ENCODE measurements around the gene TBCD.
A peak's percentile ranks its signal among the peaks of the same experiment; 100 is the strongest.
"Not testable (repeated sequence)": the region's sequence is repeated elsewhere in the genome, so short reads cannot be mapped to it uniquely, and the experiment has no call there.

TBCD gene

DNA sequence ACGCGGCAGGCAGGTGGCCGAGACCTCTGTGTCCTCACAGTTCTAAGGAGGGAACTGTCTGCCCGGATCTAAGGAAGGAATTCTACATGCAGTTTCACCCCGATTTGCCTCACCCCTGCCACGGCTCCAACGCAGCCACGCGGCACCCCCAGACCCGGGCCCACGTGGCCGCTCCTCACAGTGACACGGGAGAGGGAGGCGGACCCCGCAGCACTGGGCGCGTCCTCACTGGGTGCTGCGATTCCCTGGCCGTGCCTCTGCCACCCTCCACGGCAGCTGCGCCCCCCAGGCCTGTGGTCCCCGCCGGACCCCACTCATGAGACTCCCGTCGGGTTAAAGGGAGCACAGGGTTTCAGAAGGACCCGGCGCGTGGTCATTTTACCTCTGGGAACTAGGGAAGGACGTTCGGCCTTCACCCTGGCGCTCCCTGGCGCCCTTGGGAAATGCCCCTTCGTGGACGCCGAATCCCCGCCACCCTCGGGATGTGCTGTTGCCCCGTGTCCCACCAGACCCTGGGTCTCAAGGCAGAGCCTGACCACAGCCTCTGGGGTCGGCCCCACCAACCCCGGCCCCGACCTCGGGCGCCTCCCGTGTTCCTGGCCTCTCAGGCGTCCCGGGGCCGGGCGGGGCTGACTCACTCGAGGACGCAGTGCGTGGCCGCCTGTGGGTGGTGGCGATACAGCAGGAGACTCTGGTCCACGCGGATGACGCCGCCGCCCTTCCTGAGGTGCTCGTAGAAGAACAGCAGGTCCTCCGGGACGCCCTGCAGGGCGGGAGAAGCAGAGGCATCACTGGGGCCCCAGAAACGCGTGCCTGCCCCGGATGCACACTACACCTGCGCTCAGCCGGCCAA, 208.8 kb downstream of the TBCD start:
- Histone ChIP-seq H3K27ac (ENCODE audit: low read depth, low read length) (no peak overlapping the region), H3K36me3 (ENCODE audit: insufficient read depth, low read length) (peaks cover 6% of the 10 kb centered on the region), H3K4me3 (ENCODE audit: low read length) (no peak overlapping the region), H3K27me3 (ENCODE audit: insufficient read depth, low read length) (no peaks in the 10 kb centered on the region), H3K4me1 (ENCODE audit: insufficient read depth, low read length) (0 out of 2 replicates have a peak, but pooled peaks cover 3% of the 10 kb centered on the region), H3K9me3 (ENCODE audit: insufficient read depth, low read depth, low read length) (peaks cover 3% of the 10 kb centered on the region), H3K9ac (ENCODE audit: low read depth, low read length) (no peak overlapping the region)
- WGBS = 97% methylated on average over 67 of the region's 67 CpGs

DNA sequence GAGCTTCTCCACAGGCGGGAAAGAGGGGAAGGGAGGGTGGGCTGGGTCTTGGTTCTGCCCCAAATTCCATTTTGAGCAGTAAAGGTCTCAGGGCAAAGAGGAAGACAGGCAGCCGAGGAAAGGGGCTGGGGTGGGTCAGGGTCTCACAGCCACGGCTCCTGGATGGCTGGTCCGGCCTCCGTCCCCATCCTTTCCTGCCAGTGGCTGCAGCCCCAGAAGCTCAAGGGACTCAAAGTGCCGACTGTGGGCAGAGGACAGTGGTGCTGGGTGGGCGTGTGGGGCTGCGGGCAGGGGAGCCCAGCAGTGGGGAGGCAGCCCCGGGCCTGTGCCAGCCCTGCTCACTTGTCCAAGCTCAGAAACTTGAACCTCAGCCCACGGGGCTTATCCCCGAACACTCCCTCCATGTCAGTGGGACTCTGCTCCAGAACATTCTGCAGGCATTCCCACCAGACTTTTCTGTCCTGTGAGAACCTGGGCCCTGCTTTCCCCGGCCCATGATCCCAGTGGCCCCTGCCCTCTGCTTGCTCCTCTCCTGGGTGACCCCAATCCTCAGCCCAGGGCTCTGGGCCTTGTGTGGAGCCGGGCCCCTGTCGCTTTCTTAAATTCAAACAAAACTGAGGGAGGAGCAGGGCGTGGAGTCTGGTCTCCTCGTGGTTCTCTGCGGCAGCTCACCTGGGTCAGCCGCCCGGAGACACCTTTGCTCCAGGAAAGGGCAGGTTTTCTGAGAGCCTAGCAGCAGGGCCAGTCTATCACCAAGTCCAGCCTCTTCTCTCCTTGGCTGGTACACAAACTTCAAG, 209.7 kb downstream of the TBCD start:
- Histone ChIP-seq H3K36me3 (ENCODE audit: insufficient read depth, low read length) (peaks cover 6% of the 10 kb centered on the region), H3K4me1 (ENCODE audit: insufficient read depth, low read length) (0 out of 2 replicates have a peak, but pooled peaks cover 3% of the 10 kb centered on the region), H3K9ac (ENCODE audit: low read depth, low read length) (no peak overlapping the region), H3K27ac (ENCODE audit: low read depth, low read length) (no peak overlapping the region), H3K4me3 (ENCODE audit: low read length) (no peak overlapping the region), H3K9me3 (ENCODE audit: insufficient read depth, low read depth, low read length) (no peaks in the 10 kb centered on the region), H3K27me3 (ENCODE audit: insufficient read depth, low read length) (no peaks in the 10 kb centered on the region)
- WGBS = 90% methylated on average over 19 of the region's 19 CpGs

- H3K36me3 ChIP-seq (ENCODE audit: insufficient read depth, low read length) = peaks cover 6% of the 10 kb centered on the region
- no peak overlapping the region for H3K27ac ChIP-seq (ENCODE audit: low read depth, low read length)
- no peaks in the 10 kb centered on the region for H3K9me3 ChIP-seq (ENCODE audit: insufficient read depth, low read depth, low read length)
- 0 out of 2 replicates have a peak, but pooled peaks cover 3% of the 10 kb centered on the region for H3K4me1 ChIP-seq (ENCODE audit: insufficient read depth, low read length)
- no peak overlapping the region for H3K4me3 ChIP-seq (ENCODE audit: low read length)
- no peaks in the 10 kb centered on the region for H3K27me3 ChIP-seq (ENCODE audit: insufficient read depth, low read length)
- no peak overlapping the region for H3K9ac ChIP-seq (ENCODE audit: low read depth, low read length)
- WGBS = 94% methylated on average over 21 of the region's 21 CpGs
Measured at GRCh38 chr17:82962163-82962720, 210.4 kb downstream of the TBCD start.

DNA sequence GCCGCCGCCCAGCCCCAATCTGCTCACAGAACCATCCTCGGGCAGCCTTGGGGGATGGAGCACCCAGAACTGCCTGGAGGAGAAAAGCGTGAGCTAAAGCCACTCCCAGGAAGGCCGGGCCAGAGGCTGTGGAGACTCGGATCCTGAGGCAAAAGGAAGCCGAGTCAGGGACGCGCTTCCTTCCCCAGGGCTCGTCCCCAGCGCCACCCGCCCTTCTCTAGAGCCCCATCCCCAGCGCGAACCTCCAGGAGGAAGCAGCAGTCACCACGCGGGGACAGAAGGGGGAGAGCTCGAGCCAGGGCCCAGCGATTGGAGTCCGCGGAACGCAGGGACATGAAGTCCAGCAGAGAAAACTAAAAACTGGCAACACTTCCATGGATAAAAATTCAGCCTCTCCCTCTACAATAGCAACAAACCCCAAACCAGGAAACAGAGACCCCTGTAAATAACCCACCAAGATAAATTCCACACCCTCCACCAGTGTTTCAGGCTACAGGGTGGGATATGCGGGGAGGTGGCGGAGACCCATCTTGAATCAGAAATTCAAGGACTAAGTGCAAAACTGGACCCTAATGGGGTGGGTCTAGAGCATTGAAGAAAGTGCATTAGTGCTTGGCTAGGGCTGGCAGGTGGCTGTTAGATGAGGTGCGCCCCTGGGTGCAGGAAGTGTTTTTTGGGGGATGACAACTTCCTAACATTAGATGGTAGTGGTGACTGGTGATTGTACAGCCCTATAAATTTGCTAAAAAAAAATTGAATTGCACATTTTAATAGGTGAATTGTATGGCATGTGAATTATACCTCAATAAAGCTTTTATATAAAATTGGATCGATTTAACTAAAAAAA, 211.5 kb downstream of the TBCD start:
- Histone ChIP-seq H3K4me1 (ENCODE audit: insufficient read depth, low read length) (0 out of 2 replicates have a peak, but pooled peaks cover 3% of the 10 kb centered on the region), H3K27ac (ENCODE audit: low read depth, low read length) (no peak overlapping the region), H3K27me3 (ENCODE audit: insufficient read depth, low read length) (no peaks in the 10 kb centered on the region), H3K9me3 (ENCODE audit: insufficient read depth, low read depth, low read length) (no peaks in the 10 kb centered on the region), H3K4me3 (ENCODE audit: low read length) (peak overlapping the region; percentile 44), H3K36me3 (ENCODE audit: insufficient read depth, low read length) (peaks cover 6% of the 10 kb centered on the region), H3K9ac (ENCODE audit: low read depth, low read length) (peak overlapping the region; percentile 27; the same call in 1 of the 2 replicates)
- 15% methylated on average over 25 of the region's 25 CpGs for WGBS

GRCh38 chr17:82964451-82964850, 212.6 kb downstream of the TBCD start:
- H3K4me1 ChIP-seq (ENCODE audit: insufficient read depth, low read length); H3K27me3 ChIP-seq (ENCODE audit: insufficient read depth, low read length): not testable (repeated sequence)
- WGBS = 96% methylated on average over 32 of the region's 32 CpGs

DNA sequence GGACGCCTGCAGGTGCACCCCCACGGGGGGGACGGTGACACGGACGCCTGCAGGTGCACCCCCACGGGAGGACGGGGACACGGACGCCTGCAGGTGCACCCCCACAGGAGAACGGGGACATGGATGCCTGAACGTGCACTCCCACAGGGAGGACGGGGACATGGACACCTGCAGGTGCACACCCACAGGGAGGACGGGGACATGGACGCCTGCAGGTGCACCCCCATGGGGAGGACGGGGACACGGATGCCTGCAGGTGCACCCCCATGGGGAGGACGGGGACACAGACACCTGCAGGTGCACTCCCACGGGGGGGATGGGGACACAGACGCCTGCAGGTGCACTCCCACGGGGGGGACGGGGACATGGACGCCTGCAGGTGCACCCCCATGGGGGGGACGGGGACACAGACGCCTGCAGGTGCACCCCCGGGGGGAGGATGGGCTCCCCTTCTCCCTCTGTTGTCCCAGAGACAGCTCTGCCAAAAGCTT, 213.0 kb downstream of the TBCD start:
- Histone ChIP-seq H3K9ac (ENCODE audit: low read depth, low read length) (no peak overlapping the region), H3K36me3 (ENCODE audit: insufficient read depth, low read length) (no peaks in the 10 kb centered on the region), H3K4me3 (ENCODE audit: low read length) (no peak overlapping the region), H3K27ac (ENCODE audit: low read depth, low read length) (no peak overlapping the region), H3K27me3 (ENCODE audit: insufficient read depth, low read length) (no peaks in the 10 kb centered on the region), H3K9me3 (ENCODE audit: insufficient read depth, low read depth, low read length) (no peaks in the 10 kb centered on the region), H3K4me1 (ENCODE audit: insufficient read depth, low read length) (0 out of 2 replicates have a peak, but pooled peaks cover 3% of the 10 kb centered on the region)
- WGBS = 89% methylated on average over 24 of the region's 25 CpGs

More at GRCh38 chr17:82964451-82964850, 212.6 kb downstream of the TBCD start:
- H3K36me3 ChIP-seq (ENCODE audit: insufficient read depth, low read length); H3K4me3 ChIP-seq (ENCODE audit: low read length); H3K9ac ChIP-seq (ENCODE audit: low read depth, low read length); H3K27ac ChIP-seq (ENCODE audit: low read depth, low read length); H3K9me3 ChIP-seq (ENCODE audit: insufficient read depth, low read depth, low read length): not testable (repeated sequence)

DNA sequence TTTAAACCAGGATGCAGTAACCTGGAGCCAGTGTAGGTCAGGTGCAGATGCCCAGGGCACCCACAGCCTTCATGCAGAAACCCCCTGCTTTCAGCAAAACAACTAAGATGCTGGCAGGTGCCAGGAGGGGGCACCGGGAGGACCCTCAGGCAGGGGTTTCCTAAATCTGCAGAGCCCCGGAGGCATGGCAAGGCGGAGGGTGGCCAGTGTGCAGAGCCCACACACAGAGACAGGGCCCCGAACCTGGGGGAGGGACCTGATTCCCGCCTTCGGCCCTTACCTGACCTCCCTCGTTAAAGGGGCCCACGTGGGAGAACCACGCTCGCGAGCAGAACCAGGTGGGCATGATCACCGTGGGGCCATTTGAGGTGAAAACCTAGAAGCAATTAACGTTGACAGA, 213.5 kb downstream of the TBCD start:
- H3K9me3 ChIP-seq (ENCODE audit: insufficient read depth, low read depth, low read length) = no peaks in the 10 kb centered on the region
- no peak overlapping the region for H3K27ac ChIP-seq (ENCODE audit: low read depth, low read length)
- H3K4me3 ChIP-seq (ENCODE audit: low read length) = no peak overlapping the region
- 0 out of 2 replicates have a peak, but pooled peaks cover 3% of the 10 kb centered on the region for H3K4me1 ChIP-seq (ENCODE audit: insufficient read depth, low read length)
- no peak overlapping the region for H3K9ac ChIP-seq (ENCODE audit: low read depth, low read length)
- H3K36me3 ChIP-seq (ENCODE audit: insufficient read depth, low read length) = no peaks in the 10 kb centered on the region
- WGBS = 94% methylated on average over 13 of the region's 13 CpGs
- H3K27me3 ChIP-seq (ENCODE audit: insufficient read depth, low read length) = no peaks in the 10 kb centered on the region

GRCh38 chr17:82966415-82966814, 214.6 kb downstream of the TBCD start:
- no peak overlapping the region for H3K9ac ChIP-seq (ENCODE audit: low read depth, low read length)
- 0 out of 2 replicates have a peak, but pooled peaks cover 3% of the 10 kb centered on the region for H3K4me1 ChIP-seq (ENCODE audit: insufficient read depth, low read length)
- no peaks in the 10 kb centered on the region for H3K9me3 ChIP-seq (ENCODE audit: insufficient read depth, low read depth, low read length)
- no peak overlapping the region for H3K27ac ChIP-seq (ENCODE audit: low read depth, low read length)
- H3K27me3 ChIP-seq (ENCODE audit: insufficient read depth, low read length) = no peaks in the 10 kb centered on the region
- H3K36me3 ChIP-seq (ENCODE audit: insufficient read depth, low read length) = no peaks in the 10 kb centered on the region
- WGBS = 96% methylated on average over 7 of the region's 7 CpGs
- no peak overlapping the region for H3K4me3 ChIP-seq (ENCODE audit: low read length)

GRCh38 chr17:82967268-82968032, 215.6 kb downstream of the TBCD start:
- Histone ChIP-seq H3K9ac (ENCODE audit: low read depth, low read length) (no peak overlapping the region), H3K9me3 (ENCODE audit: insufficient read depth, low read depth, low read length) (no peaks in the 10 kb centered on the region), H3K4me3 (ENCODE audit: low read length) (no peak overlapping the region), H3K27ac (ENCODE audit: low read depth, low read length) (no peak overlapping the region), H3K36me3 (ENCODE audit: insufficient read depth, low read length) (no peaks in the 10 kb centered on the region), H3K27me3 (ENCODE audit: insufficient read depth, low read length) (no peaks in the 10 kb centered on the region), H3K4me1 (ENCODE audit: insufficient read depth, low read length) (0 out of 2 replicates have a peak, but pooled peaks cover 3% of the 10 kb centered on the region)
- 93% methylated on average over 17 of the region's 18 CpGs for WGBS

Measured in HUES64 (cell line).